ENCODE data around the gene PRDM12.

The PRDM12 gene

DNA sequence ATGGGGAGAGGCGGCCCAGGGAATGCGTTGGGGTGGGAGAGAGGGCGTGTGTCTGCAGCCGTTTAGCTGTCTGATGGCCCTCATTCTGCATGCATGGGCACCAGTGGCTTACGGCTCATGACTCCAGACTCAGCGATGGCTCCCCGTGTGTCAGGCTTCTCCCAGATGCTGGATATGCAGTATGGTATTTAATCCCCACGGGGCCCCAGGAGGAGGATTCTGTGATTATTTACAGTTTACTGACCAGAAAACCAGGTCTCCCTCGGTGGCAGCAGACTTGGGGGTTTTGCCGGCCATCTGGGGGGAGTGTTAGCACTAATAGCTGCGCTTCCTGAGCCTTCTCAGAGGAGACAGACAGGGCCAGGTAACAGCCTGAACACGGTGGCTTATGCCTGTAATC, 4.3 kb downstream of the PRDM12 start:
- TF ChIP-seq, protein P1, sequence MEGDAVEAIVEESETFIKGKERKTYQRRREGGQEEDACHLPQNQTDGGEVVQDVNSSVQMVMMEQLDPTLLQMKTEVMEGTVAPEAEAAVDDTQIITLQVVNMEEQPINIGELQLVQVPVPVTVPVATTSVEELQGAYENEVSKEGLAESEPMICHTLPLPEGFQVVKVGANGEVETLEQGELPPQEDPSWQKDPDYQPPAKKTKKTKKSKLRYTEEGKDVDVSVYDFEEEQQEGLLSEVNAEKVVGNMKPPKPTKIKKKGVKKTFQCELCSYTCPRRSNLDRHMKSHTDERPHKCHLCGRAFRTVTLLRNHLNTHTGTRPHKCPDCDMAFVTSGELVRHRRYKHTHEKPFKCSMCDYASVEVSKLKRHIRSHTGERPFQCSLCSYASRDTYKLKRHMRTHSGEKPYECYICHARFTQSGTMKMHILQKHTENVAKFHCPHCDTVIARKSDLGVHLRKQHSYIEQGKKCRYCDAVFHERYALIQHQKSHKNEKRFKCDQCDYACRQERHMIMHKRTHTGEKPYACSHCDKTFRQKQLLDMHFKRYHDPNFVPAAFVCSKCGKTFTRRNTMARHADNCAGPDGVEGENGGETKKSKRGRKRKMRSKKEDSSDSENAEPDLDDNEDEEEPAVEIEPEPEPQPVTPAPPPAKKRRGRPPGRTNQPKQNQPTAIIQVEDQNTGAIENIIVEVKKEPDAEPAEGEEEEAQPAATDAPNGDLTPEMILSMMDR (IDR thresholded peaks at IDR 0.05) = no peak

GRCh38 chr9:130669965-130670364, 5.6 kb downstream of the PRDM12 start:
- TF ChIP-seq, protein P1 (IDR thresholded peaks at IDR 0.05) = no peak

DNA sequence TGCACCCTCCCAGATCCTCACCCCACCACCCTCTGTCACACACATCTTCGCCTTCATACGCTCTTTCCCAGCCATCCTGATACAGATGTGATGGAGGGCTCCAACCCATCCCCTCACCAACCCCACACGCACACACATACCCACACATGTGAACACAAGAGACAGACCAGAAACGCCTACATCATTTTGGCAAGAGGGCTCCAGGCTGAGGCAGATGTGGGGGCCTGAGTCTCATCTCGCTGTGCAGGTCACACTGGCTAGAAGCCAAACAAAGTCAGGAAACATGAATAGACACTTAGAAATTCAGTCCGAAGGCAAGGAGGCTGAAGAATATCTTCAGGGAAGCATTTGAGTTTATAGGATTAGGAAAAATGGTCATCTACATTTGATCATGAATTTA, 6.2 kb downstream of the PRDM12 start:
- TF ChIP-seq, protein P1 (IDR thresholded peaks at IDR 0.05) = no peak

- TF ChIP-seq, protein P1 (IDR thresholded peaks at IDR 0.05) = no peak
These were observed 8.1 kb downstream of the PRDM12 start for GRCh38 chr9:130672466-130672865.

DNA sequence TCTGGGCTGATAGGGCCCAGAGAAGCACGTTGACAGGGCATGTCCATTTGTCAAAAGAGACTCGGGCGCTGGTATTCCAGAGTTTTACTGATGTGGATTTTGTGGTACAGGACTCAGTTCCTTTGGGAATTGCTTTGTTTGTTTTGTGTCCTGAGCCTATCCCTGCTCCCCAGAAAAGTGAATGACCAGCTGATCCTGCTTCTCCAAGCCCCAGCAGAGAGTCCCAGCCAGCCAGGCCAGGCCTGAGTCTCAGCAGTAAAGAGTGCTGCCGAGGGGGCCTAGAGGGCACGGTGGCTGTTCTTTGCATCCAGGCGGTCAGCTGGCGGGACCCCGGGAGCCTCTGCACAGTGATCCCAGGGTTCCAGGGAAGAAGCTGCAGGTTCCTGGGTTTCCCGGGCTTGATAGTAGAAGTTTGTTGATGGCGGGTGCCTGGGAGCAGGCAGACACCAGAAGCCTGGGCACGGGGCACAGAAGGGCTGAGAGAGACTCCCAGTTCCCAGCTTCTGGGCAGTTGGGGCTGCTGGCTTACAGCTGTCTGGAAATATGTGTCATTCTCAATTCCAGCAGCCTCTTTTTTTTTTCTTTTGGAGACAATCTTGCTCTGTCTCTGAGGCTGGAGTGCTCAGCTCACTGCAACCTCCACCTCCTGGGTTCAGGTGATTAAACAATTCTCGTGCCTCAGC, 8.7 kb downstream of the PRDM12 start:
- TF ChIP-seq, protein P1 (IDR thresholded peaks at IDR 0.05) = no peak

- TF ChIP-seq, protein P1 (IDR thresholded peaks at IDR 0.05) = no peak
These were observed 11.0 kb downstream of the PRDM12 start for GRCh38 chr9:130675396-130675795.

DNA sequence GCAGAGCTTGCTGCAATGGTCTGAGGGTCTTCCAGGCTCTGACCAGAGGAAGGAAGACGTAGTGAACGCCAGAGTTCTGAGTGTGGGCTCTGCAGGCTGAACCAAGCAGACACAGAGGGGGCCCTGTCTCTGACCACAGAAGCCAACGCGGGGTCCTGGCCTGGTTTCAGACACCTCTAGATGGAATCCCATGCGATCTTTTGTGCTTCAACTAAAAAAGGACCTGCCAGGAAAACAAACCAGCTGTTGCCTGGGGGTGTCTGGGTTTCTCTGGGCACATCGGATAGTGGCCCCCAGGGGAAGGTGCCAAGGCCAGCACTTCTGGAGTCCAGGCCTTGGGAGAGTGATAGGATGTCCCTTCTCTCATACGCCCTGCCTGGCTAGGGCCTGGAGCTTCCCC, 12.9 kb downstream of the PRDM12 start:
- TF ChIP-seq, protein P1 (IDR thresholded peaks at IDR 0.05) = no peak
